ENCODE data around the gene ADAT2. TPM values are rescaled to one million over a fixed set of nuclear protein-coding genes. Genes with fewer than 3 reads are reported as not detected.

The ADAT2 gene
- total and polyA plus RNA-seq, 2 of the 8 experiments (the other 6 are each of a cell fraction or from before 2014, with no cell fraction given): 4.3 to 11.8 TPM

- no peak for TF ChIP-seq RFX5 (IDR thresholded peaks at IDR 0.05; ENCODE audit: borderline replicate concordance, low read depth, low read length)
- TF ChIP-seq CEBPB (IDR thresholded peaks at IDR 0.05; ENCODE audit: low read depth, low read length): no peak
- TF ChIP-seq KDM5A (IDR thresholded peaks at IDR 0.05; ENCODE audit: low read length): no peak
Observed at GRCh38 chr6:143400258-143401067, 50.0 kb downstream of the ADAT2 start (continued).
